ENCODE results near the gene AP5B1. TPM values are rescaled to one million over a fixed set of nuclear protein-coding genes. Genes with fewer than 3 reads are reported as not detected.

Gene AP5B1
- total RNA-seq, 6 donors from 2014 or later = 24.8 to 66.0 (median 46.8) TPM

DNA sequence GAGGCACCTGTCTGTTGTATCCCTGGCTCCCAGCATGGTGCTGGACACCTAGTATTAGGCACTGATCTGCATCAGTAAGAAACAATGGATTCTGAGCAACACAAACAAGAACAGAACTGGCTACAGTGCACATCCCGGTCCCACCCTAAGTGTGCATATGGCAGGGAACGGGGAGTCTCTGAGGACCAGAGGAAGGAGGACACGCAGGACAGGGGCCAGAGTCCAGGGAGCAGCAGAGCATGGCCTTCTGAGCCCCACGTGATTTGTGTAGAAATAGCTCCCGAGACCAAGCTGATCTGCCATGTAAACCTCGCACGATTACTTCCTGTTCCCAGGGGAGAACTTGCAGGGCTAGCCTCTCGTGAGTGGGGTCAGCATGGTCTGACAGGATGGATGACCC, 40.3 kb upstream of the AP5B1 start:
- H3K27ac ChIP-seq = no peak overlapping the region
- no peaks in the 10 kb centered on the region for H3K9me3 ChIP-seq
- DNase-seq = no peak
- H3K27me3 ChIP-seq = no peaks in the 10 kb centered on the region
- H3K36me3 ChIP-seq = no peaks in the 10 kb centered on the region
- H3K4me1 ChIP-seq = peaks cover 9 to 15% (median 11%) of the 10 kb centered on the region in 4 donors
- TF ChIP-seq, protein P1, sequence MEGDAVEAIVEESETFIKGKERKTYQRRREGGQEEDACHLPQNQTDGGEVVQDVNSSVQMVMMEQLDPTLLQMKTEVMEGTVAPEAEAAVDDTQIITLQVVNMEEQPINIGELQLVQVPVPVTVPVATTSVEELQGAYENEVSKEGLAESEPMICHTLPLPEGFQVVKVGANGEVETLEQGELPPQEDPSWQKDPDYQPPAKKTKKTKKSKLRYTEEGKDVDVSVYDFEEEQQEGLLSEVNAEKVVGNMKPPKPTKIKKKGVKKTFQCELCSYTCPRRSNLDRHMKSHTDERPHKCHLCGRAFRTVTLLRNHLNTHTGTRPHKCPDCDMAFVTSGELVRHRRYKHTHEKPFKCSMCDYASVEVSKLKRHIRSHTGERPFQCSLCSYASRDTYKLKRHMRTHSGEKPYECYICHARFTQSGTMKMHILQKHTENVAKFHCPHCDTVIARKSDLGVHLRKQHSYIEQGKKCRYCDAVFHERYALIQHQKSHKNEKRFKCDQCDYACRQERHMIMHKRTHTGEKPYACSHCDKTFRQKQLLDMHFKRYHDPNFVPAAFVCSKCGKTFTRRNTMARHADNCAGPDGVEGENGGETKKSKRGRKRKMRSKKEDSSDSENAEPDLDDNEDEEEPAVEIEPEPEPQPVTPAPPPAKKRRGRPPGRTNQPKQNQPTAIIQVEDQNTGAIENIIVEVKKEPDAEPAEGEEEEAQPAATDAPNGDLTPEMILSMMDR (IDR thresholded peaks at IDR 0.05) = no peak
- TF ChIP-seq EP300 (IDR thresholded peaks at IDR 0.05) (no peak), POLR2AphosphoS5 (IDR thresholded peaks at IDR 0.05) (no peak), POLR2A (IDR thresholded peaks at IDR 0.05) (no peak)
- no peak overlapping the region for H3K4me3 ChIP-seq
- peak in 1 of 2 donors; percentile 35 for ATAC-seq (ENCODE audit: low FRiP score in 2 of 2)
- 49 to 84% methylated on average over 5 to 7 of the region's 8 CpGs for WGBS, 2 donors

DNA sequence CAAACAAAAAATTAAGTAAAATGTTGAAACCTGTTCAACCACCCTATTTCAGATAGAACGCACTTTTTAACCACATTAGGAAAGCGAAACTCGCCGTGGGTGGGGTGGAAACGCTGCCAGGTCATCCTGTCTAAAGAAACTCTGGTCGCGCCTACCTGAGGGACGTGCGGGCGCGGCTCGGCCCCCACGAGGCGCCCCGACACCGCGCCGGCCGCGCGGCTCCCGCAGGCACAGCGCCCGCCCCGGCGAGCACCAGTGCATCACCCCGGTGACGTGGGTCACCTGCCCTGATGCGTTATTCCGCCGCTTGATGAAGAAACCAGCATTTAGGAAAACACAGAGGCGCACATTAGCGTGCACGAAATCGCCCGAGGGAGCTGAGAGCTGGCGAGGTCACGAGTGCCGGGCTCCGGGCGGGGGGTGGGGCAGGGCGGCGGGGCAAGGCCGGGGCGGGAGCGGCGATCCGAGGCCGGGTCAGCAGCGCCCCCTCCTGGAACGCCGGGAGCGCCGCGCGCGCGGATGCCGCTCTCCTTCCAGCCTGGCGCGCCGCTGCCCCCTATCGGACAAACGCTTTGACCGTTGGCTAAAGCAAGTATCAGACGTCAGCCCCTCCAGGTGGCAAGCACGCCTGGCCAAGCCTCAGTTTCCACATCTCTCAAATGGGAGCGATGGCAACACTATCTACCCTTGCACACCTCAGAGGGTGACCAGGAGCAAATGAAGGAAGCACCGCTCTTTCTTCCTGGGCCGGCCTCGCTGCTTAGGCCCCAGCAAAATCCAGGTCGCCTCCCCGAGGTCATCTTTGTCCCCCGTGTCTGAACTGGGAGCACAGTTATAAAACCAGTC, 37.3 kb upstream of the AP5B1 start:
- peak in 1 of 4 donors; percentile 35 for TF ChIP-seq EP300 (IDR thresholded peaks at IDR 0.05)
- peak in 1 of 4 donors; percentile 66 for TF ChIP-seq POLR2A (IDR thresholded peaks at IDR 0.05)
- TF ChIP-seq POLR2AphosphoS5 (IDR thresholded peaks at IDR 0.05) = peak; percentile 49 to 72
- TF ChIP-seq, protein P1 (IDR thresholded peaks at IDR 0.05) = peak; percentile 99 to 100 (median 99)
- H3K36me3 ChIP-seq = no peaks in the 10 kb centered on the region
- H3K4me3 ChIP-seq = peak overlapping the region; percentile 8 to 68 (median 64)
- no peaks in the 10 kb centered on the region for H3K9me3 ChIP-seq
- peak; percentile 96 to 98 for ATAC-seq (ENCODE audit: low FRiP score in 2 of 2)
- 14 to 18% methylated on average over 24 to 41 of the region's 74 CpGs for WGBS, 2 donors
- H3K27ac ChIP-seq = peak overlapping the region; percentile 36 to 87 (median 78)
- no peaks in the 10 kb centered on the region for H3K27me3 ChIP-seq
- peaks cover 9 to 29% (median 18%) of the 10 kb centered on the region in 4 donors for H3K4me1 ChIP-seq
- peak; percentile 94 to 98 for DNase-seq

DNA sequence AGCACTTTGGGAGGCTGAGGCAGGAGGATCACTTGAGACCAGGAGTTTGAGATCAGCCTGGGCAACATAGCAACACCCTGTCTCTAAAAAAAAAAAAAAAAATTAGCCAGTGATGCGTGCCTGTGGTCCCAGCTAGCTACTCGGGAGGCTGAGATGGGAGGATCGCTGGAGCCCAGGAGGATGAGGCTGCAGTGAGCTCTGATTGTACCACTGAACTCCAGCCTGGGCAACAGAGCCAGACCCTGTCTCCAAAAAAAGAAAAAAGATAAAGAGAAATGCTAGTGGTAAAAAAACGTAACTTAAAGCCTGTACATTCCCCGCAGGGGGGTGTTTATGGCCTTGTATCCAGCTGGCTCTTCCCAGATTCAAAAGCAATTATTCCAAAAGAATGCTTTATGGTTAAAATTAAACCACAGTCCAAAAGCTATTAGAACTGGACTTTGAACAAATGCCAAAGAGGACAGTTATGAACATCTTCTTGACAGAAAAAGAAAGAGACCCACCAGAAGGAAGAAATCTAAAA, 36.6 kb upstream of the AP5B1 start:
- ATAC-seq (ENCODE audit: low FRiP score in 2 of 2) (no peak), DNase-seq (no peak)
- peaks cover 9 to 31% (median 21%) of the 10 kb centered on the region in 4 donors for H3K4me1 ChIP-seq
- peak overlapping the region; percentile 36 to 87 (median 78) for H3K27ac ChIP-seq
- 63 to 65% methylated on average over 5 of the region's 5 CpGs for WGBS, 2 donors
- no peak for TF ChIP-seq POLR2A (IDR thresholded peaks at IDR 0.05)
- TF ChIP-seq POLR2AphosphoS5 (IDR thresholded peaks at IDR 0.05) = no peak
- TF ChIP-seq, protein P1 (IDR thresholded peaks at IDR 0.05) = no peak
- no peak for TF ChIP-seq EP300 (IDR thresholded peaks at IDR 0.05)
- H3K4me3 ChIP-seq = peak overlapping the region; percentile 8 to 68 (median 64)
- H3K9me3 ChIP-seq = no peaks in the 10 kb centered on the region
- no peaks in the 10 kb centered on the region for H3K27me3 ChIP-seq
- H3K36me3 ChIP-seq = no peaks in the 10 kb centered on the region

DNA sequence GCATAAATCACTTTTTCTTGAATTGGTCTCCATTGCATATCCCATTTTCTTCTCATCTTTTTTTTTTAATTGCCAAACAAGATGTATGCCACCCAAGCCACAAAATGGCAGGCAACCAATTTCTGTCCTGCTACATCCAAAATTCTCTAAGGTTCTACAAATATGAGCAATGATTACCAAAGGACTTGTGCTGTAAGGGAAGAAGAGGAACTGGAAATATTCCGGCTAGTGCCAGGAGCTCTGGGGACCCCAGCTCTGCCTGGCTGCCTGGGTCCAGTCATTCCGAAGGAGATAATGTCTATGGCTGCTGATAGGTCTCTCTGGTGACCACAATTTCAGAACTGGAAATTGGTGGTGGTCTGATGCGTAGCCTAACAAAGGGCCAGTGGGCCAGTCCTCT, 35.9 kb upstream of the AP5B1 start:
- Histone ChIP-seq H3K36me3 (no peaks in the 10 kb centered on the region), H3K27ac (peak overlapping the region in 2 of 4 donors; percentile 80 to 87), H3K27me3 (no peaks in the 10 kb centered on the region), H3K4me1 (peaks cover 9 to 33% (median 21%) of the 10 kb centered on the region in 4 donors), H3K4me3 (peak overlapping the region in 1 of 4 donors; percentile 66), H3K9me3 (no peaks in the 10 kb centered on the region)
- ATAC-seq (ENCODE audit: low FRiP score in 2 of 2) (no peak), DNase-seq (no peak)
- 88 to 91% methylated on average over 3 of the region's 3 CpGs for WGBS, 2 donors
- TF ChIP-seq, protein P1 (IDR thresholded peaks at IDR 0.05) = no peak
- TF ChIP-seq POLR2AphosphoS5 (IDR thresholded peaks at IDR 0.05) = no peak
- TF ChIP-seq EP300 (IDR thresholded peaks at IDR 0.05) = no peak
- TF ChIP-seq POLR2A (IDR thresholded peaks at IDR 0.05) = no peak
